IPS-15b (cell line): Measurements from ENCODE around the gene MACO1.
A peak's percentile ranks its signal among the peaks of the same experiment; 100 is the strongest.
"Not testable (repeated sequence)": the region's sequence is repeated elsewhere in the genome, so short reads cannot be mapped to it uniquely, and the experiment has no call there.

Experiments
- H3K27me3 ChIP-seq: one replicate; pipeline ENCODE4 v1.6.1; 2013; ENCODE audit warnings: low read length; ENCODE audit not compliant: control insufficient read depth, insufficient read depth
- H3K36me3 ChIP-seq: one replicate; pipeline ENCODE4 v1.6.1; 2013; ENCODE audit warnings: low read length; ENCODE audit not compliant: control insufficient read depth, insufficient read depth
- H3K4me1 ChIP-seq: one replicate; pipeline ENCODE4 v1.6.1; 2013; ENCODE audit warnings: mild to moderate bottlenecking, low read length; ENCODE audit not compliant: control insufficient read depth, insufficient read depth
- H3K4me3 ChIP-seq: one replicate; pipeline ENCODE4 v1.5.1; 2013; ENCODE audit warnings: low read depth, low read length
- H3K9ac ChIP-seq: one replicate; pipeline ENCODE4 v1.6.1; 2013; ENCODE audit warnings: low read depth, mild to moderate bottlenecking, low read length
- H3K9me3 ChIP-seq: one replicate; pipeline ENCODE4 v1.6.1; 2013; ENCODE audit warnings: mild to moderate bottlenecking, low read length; ENCODE audit not compliant: control insufficient read depth, insufficient read depth

Gene MACO1

DNA sequence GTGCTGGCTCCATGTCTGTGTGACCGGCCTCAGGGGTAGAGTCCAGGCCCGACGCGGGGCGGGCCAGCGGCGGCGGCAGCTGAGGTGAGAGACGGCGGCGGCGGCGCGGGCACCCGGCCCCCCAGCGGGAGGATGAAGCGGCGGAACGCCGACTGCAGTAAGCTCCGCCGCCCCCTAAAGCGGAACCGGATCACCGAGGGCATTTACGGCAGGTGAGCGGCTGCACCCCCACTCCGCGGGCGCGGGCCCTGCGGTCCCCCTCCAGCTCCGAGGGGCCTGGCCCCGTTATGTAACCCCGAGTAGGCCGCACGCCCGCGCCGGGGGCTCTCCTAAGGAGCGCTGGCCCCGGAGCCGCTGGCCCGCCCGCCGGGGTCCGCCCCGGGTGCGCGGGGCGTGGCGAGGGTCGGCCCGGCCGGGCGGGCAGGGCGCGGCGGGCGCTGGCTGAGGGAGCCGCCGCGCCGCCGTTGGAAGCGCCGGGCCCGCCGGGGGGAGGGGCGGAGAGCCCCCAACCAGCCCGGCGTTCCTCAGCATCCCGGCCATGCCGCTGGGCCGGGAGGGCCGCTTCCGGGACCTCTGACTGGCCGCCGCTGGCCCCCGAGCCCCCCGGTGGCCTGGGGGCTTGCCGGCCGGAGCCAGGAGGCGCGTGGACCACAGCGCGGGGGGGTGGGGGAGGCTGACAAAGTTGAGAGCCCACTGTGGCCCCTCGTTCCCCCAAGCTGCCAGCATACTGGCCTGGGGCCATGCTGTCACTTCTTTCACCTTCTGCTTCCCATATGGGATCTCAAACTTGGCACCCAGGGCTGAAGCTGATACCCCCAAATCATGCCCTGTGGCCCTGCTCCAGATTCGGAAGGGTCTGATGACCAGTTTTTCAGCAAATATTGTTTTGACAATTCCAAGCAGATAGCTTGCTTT lies 527 bp downstream of the MACO1 start:
- peaks cover 6% of the 10 kb centered on the region for H3K27me3 ChIP-seq
- H3K4me3 ChIP-seq = peak overlapping the region; percentile 66
- H3K36me3 ChIP-seq = no peaks in the 10 kb centered on the region
- peaks cover 4% of the 10 kb centered on the region for H3K4me1 ChIP-seq
- H3K9me3 ChIP-seq = no peaks in the 10 kb centered on the region
- peak overlapping the region; percentile 42 for H3K9ac ChIP-seq

DNA sequence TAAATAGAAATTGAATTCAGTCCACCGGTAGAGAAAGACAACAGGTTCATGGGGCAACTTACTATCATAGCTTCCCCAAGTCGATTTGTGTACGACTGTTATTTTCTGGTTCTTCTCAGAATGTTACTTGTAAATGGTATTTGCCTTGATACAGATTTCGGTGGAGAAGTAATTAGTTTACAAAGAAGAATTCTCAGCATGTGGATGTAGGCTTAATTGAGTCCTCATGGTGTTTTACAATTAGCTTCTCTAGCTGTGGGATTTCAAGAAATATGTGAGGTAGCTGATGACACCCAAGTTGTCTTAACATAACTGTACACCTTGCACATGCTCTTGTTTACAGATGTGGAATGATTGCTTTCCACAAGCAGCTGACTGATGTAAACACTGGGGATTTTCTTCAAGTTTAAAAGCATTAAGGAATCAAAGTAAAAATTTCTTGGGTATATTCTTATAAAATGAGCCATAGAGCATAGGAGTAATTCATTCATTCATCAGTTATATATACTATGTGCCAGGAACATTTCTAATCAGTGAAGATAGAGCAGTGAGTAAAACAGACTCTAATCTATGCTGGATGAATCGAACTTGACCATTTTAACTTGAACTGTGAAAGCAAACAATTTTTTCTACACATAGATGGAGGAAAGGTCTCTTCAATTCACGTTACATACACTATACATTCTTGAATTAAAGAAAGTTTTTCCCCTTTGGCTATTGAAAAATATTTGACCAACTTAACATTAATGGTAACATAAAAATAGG lies 1.4 kb downstream of the MACO1 start:
- H3K4me1 ChIP-seq = peaks cover 4% of the 10 kb centered on the region

DNA sequence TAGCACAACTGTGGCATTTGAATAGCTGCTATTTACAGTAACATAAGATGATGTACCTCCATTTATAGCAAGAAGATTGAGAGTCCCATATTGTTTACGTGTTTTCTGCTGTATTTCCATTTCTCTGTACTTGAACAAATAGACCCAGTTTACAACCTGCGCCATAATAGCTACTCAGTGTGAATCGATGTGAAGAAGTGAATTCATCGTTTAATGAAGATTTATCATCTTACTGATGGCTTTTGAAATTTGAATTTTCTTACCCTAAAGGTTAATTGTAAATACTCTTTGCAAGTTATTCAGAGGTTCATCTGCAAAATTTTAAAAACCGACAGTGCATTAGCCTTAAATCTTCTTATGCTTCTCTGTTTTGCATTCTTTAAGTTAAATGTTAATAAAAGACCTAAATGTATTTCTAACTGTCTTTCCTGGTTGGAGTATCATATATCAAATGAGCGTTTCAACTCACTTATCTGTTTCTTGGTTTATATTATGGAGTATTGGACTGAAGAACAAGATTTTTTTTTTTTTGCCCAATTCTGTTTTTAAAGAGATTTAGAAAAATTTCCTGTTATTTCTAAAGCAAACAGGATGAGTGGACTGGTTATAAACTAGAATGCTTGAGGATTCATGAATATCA lies 2.2 kb downstream of the MACO1 start:
- H3K27me3 ChIP-seq = peaks cover 6% of the 10 kb centered on the region
- H3K4me1 ChIP-seq = peaks cover 4% of the 10 kb centered on the region
- no peaks in the 10 kb centered on the region for H3K36me3 ChIP-seq
- no peaks in the 10 kb centered on the region for H3K9me3 ChIP-seq
- H3K4me3 ChIP-seq = no peak overlapping the region
- no peak overlapping the region for H3K9ac ChIP-seq

More for the DNA sequence above, 1.4 kb downstream of the MACO1 start:
- H3K4me3 ChIP-seq = peak overlapping the region; percentile 66
- no peaks in the 10 kb centered on the region for H3K36me3 ChIP-seq
- H3K27me3 ChIP-seq = peaks cover 6% of the 10 kb centered on the region
- H3K9ac ChIP-seq = no peak overlapping the region
- H3K9me3 ChIP-seq = no peaks in the 10 kb centered on the region

DNA sequence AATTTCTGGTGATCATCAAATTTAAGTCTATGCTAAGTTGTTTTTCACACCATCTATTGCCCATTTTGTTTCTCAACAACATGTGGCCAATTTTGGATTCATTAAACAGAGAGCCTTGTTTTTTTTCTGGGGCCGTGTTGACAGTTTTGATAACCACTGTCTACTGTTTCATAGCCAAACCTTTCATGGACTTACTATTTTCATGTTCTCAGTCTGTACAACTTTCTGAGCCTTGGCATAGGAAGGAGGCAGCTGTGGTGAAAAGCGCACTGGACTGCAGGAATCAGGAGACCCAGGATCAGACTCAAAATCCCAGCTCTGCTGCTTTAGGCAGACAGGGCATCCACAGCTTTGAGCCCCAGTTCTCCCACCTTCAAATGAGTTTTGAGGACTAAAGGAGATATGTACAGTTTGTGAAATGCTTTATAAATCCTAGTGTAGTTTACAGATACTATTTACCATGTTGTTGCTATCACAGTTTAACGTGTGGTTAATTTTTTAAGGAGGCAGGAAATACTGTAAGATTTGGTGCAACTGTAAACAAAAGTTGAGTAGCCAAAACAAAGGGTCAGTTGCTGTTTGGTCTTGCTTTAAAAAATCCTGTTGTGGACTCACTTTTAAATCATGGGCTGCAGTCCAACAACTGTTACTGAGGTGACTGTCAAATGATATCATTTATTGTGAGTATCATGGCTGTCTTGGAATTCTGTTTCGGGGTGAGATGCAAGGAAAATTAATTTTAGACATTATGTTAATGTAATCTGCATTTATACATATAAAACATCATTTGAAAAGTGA lies 2.9 kb downstream of the MACO1 start:
- H3K9me3 ChIP-seq = no peaks in the 10 kb centered on the region
- H3K27me3 ChIP-seq = peaks cover 2% of the 10 kb centered on the region
- no peaks in the 10 kb centered on the region for H3K36me3 ChIP-seq
- H3K9ac ChIP-seq = no peak overlapping the region
- H3K4me1 ChIP-seq = peaks cover 4% of the 10 kb centered on the region
- no peak overlapping the region for H3K4me3 ChIP-seq

DNA sequence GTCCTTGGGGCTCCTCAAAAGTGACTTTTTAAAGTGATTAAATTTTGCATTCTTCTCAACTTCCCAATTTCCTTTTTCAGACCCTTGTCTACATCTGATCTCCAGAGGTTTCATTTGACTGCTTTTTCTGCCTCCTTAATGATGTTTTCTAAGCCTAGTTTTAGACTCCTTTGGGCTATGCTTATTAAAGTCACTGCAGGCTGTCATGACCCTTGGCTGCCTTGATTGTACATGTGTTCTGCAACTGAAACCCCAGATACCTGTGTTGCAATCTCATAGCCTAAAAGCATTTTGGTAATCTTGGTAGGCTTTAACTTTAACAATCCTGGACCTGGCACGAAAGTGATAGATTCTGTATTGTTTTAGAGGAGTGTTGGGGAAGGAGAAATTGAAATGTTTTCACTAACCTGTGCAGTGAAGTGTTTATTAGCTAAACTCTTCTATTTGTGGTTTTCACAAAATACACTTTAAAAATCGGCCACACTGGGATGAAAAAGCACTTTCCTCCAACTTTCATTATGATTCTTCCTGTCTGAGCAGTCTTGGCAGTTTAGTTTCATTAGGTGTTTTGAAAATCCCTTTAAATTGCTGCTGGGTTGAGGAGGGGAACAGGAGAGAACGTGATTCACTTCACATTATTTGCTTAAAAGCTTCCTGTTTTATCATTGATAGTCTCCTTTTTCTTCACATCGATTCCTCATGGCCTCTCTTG lies 4.9 kb downstream of the MACO1 start:
- Histone ChIP-seq H3K9me3 (no peaks in the 10 kb centered on the region), H3K4me3 (no peak overlapping the region), H3K4me1 (peaks cover 4% of the 10 kb centered on the region), H3K27me3 (no peaks in the 10 kb centered on the region), H3K36me3 (no peaks in the 10 kb centered on the region), H3K9ac (no peak overlapping the region)

DNA sequence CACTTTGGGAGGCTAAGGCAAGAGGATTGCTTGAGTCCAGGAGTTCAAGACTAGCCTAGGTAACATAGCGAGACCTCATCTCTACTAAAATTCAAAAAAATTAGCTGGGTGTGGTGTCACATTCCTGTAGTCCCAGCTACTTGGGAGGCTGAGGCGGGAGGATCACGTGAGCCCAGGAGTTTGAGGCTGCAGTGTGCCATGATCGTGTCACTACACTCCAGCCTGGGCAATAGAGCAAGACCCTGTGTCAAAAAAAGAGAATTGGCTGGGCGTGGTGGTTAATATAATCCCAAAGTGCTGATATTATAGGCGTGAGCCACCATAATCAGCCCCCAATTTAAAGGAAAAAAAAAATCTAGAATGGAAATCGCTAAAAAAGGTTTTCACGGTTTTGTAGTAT lies 7.0 kb downstream of the MACO1 start:
- H3K36me3 ChIP-seq = no peaks in the 10 kb centered on the region
- no peaks in the 10 kb centered on the region for H3K27me3 ChIP-seq
- H3K9ac ChIP-seq = no peak overlapping the region
- H3K9me3 ChIP-seq = no peaks in the 10 kb centered on the region
- no peaks in the 10 kb centered on the region for H3K4me1 ChIP-seq
- no peak overlapping the region for H3K4me3 ChIP-seq

DNA sequence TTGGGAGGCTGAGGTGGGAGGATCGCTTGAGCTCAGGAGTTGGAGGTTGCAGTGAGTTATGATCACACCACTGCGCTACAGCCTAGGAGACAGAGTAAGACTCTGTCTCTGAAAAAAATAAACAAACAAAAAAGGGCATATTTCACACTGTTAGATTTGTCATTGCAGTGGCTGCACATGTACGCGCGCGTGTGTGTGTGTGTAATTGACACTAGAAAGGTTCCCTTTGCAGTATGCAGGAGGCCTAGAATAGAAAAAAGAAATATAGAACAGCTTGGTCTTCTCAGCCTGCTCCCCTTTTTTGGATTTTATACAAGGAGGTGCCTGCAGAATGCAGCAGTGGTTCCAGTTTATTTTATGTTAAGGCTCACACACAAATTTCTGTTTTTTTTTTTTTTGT lies 8.6 kb downstream of the MACO1 start:
- Histone ChIP-seq H3K27me3 (no peaks in the 10 kb centered on the region), H3K9ac (no peak overlapping the region), H3K4me1 (no peaks in the 10 kb centered on the region), H3K4me3 (no peak overlapping the region), H3K9me3 (no peaks in the 10 kb centered on the region), H3K36me3 (no peaks in the 10 kb centered on the region)

DNA sequence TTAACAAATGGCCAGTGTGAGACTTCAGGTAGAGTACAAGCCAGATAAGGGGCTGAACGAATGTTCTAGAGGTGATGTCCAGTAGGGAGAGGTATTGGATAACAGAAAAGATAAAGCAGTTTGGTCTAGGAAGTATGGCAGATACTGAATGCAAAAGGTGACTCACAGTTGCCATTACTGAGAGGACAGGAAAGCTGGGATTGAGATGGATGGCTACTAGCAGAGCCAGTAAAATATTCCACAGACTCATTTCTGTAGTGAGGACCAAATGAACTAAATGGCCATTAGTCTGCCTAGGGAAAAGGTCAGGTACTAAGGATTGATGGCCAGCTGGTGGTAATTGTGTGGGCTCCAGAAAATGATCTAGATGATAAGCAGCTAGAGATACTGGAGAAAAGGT lies 11.5 kb downstream of the MACO1 start:
- no peaks in the 10 kb centered on the region for H3K36me3 ChIP-seq
- H3K9me3 ChIP-seq = no peaks in the 10 kb centered on the region
- H3K4me1 ChIP-seq = peaks cover 7% of the 10 kb centered on the region
- no peaks in the 10 kb centered on the region for H3K27me3 ChIP-seq
- no peak overlapping the region for H3K4me3 ChIP-seq
- H3K9ac ChIP-seq = no peak overlapping the region

DNA sequence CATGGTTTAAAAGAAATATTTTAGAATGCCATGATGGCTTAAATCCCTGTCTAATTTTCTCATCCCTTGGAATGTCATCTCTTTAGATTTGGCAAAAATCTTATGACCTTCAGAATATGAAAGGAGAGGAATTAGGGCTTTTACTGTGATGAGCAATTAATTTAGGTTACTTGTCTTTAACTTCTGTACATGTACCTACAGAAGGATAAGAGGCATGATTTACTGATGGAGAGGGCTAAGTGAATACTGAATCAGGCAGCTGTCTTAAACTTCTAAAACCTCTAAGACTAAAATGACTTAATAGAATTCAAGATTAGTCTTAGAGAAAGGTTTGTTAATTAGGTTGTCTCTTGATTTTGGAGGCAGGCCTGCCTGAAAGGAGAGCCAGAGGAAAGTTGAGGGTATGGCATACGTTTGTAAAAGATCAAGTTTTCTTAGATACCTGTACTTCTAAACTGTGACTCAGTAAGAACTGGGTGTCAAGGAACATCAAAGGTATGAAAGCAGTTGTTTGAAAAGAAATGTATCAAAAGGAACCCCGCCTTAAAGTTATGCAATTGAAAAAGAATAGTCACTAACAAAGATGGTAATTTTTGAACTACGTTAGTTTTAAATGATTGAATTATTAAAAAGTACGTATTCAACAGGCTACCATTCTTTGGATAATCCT lies 12.5 kb downstream of the MACO1 start:
- Histone ChIP-seq H3K27me3 (no peaks in the 10 kb centered on the region), H3K9ac (no peak overlapping the region), H3K9me3 (no peaks in the 10 kb centered on the region), H3K4me3 (no peak overlapping the region), H3K36me3 (no peaks in the 10 kb centered on the region), H3K4me1 (peaks cover 7% of the 10 kb centered on the region)

DNA sequence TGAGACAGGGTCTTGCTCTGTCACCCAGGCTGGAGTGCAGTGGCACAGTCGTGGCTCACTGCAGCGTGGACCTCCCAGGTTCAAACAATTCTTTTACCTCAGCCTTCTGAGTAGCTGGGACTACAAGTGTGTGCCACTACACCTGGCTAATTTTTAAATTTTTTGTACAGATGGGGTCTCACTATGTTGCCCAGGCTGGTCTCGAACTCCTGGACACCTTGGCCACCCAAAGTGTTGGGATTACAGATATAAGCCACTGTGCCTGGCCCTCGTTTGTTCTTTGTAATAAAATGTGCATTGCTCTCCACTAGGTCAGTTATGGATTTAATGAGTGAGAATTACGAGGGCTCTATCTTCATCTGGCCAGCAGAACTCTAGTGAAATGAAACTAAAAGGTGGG lies 13.9 kb downstream of the MACO1 start:
- not testable (repeated sequence) for H3K4me1 ChIP-seq, H3K36me3 ChIP-seq, H3K4me3 ChIP-seq, H3K27me3 ChIP-seq, H3K9me3 ChIP-seq, H3K9ac ChIP-seq
